Measurements from ENCODE around the gene AUTS2.

Gene AUTS2

GRCh38 chr7:69968969-69969556, 370.8 kb downstream of the AUTS2 start:
- DNase-seq (ENCODE audit: low read depth) = no peak
- TF ChIP-seq, protein P1, sequence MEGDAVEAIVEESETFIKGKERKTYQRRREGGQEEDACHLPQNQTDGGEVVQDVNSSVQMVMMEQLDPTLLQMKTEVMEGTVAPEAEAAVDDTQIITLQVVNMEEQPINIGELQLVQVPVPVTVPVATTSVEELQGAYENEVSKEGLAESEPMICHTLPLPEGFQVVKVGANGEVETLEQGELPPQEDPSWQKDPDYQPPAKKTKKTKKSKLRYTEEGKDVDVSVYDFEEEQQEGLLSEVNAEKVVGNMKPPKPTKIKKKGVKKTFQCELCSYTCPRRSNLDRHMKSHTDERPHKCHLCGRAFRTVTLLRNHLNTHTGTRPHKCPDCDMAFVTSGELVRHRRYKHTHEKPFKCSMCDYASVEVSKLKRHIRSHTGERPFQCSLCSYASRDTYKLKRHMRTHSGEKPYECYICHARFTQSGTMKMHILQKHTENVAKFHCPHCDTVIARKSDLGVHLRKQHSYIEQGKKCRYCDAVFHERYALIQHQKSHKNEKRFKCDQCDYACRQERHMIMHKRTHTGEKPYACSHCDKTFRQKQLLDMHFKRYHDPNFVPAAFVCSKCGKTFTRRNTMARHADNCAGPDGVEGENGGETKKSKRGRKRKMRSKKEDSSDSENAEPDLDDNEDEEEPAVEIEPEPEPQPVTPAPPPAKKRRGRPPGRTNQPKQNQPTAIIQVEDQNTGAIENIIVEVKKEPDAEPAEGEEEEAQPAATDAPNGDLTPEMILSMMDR (conservative IDR thresholded peaks at IDR 0.05; ENCODE audit: low read depth, low read length) = no peak
- no peak overlapping the region for H3K4me3 ChIP-seq (ENCODE audit: low read length)

DNA sequence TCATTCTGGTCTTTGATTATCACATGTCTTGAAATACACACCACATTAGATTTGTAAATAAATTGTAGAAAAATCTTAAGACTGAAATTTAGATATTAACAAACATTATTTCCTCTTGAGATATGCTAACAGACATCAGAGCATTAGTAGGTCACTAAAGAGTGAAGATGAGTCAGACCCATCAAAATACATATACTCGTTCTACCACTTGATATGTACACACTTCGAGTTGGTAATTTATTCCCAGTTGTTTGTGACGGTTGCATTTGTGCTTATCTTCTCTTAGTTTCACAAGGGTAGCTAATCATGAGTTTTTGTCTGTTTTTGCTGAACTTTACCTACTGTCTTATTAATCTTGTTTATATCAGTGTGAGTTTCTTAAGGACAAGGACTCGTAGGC, 383.4 kb downstream of the AUTS2 start:
- no peak for DNase-seq (ENCODE audit: low read depth)
- no peak overlapping the region for H3K4me3 ChIP-seq (ENCODE audit: low read length)
- TF ChIP-seq, protein P1 (conservative IDR thresholded peaks at IDR 0.05; ENCODE audit: low read depth, low read length) = no peak

- no peak overlapping the region for H3K4me3 ChIP-seq (ENCODE audit: low read length)
- TF ChIP-seq, protein P1 (conservative IDR thresholded peaks at IDR 0.05; ENCODE audit: low read depth, low read length) = no peak
- peak; percentile 54 for DNase-seq (ENCODE audit: low read depth)
Observed at GRCh38 chr7:69982197-69982596, 383.9 kb downstream of the AUTS2 start.

DNA sequence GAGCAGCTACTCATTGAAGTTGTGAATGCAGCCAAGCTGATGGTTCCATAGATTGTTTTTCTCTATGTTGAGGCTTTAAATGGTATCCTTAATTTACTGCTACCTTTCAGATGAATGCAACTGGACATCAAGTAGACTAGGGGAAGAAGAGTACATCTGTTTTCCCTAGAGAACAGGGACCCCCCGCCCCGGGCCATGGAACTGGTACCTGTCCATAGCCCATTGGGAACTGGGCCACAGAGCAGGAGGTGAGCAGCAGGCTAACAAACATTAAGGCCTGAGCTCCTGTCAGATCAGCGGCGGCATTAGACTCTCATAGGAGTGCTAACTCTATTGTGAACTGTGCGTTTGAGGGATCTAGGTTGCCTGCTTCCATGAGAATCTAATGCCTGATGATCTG, 391.3 kb downstream of the AUTS2 start:
- TF ChIP-seq, protein P1 (conservative IDR thresholded peaks at IDR 0.05; ENCODE audit: low read depth, low read length) = no peak
- H3K4me3 ChIP-seq (ENCODE audit: low read length) = no peak overlapping the region
- no peak for DNase-seq (ENCODE audit: low read depth)

- no peak overlapping the region for H3K4me3 ChIP-seq (ENCODE audit: low read length)
- TF ChIP-seq, protein P1 (conservative IDR thresholded peaks at IDR 0.05; ENCODE audit: low read depth, low read length) = no peak
- no peak for DNase-seq (ENCODE audit: low read depth)
Observed at GRCh38 chr7:69992938-69993337, 394.7 kb downstream of the AUTS2 start.

DNA sequence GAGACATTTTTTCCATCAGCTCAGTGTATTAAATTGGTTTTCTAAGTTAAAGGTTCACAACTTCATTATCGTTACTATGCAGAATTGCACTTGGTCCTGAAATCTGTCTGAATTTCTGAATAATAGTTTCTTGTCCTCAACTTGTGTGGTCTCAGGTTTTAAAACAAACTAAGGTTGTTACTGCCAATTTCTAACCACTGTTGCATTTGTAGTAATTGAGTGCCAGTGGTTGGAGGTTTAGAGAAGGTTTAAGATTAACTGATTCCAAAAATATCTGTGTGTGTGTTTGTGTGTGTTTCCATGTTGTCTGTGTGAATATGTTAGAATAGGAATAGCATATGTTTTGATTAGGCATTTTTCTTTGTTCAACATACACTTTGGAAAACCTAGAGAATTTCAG, 395.9 kb downstream of the AUTS2 start:
- TF ChIP-seq, protein P1 (conservative IDR thresholded peaks at IDR 0.05; ENCODE audit: low read depth, low read length) = no peak
- no peak for DNase-seq (ENCODE audit: low read depth)
- no peak overlapping the region for H3K4me3 ChIP-seq (ENCODE audit: low read length)

GRCh38 chr7:69994886-69995542, 396.7 kb downstream of the AUTS2 start:
- no peak for DNase-seq (ENCODE audit: low read depth)
- H3K4me3 ChIP-seq (ENCODE audit: low read length) = no peak overlapping the region
- TF ChIP-seq, protein P1 (conservative IDR thresholded peaks at IDR 0.05; ENCODE audit: low read depth, low read length) = no peak
